NCI-H774 (cell line): ENCODE measurements around the gene GLI2.

Experiments used
- DNase-seq: peaks from one replicate; lab custom pipeline; 2025; lab: John Stamatoyannopoulos, UW

Gene GLI2

DNA sequence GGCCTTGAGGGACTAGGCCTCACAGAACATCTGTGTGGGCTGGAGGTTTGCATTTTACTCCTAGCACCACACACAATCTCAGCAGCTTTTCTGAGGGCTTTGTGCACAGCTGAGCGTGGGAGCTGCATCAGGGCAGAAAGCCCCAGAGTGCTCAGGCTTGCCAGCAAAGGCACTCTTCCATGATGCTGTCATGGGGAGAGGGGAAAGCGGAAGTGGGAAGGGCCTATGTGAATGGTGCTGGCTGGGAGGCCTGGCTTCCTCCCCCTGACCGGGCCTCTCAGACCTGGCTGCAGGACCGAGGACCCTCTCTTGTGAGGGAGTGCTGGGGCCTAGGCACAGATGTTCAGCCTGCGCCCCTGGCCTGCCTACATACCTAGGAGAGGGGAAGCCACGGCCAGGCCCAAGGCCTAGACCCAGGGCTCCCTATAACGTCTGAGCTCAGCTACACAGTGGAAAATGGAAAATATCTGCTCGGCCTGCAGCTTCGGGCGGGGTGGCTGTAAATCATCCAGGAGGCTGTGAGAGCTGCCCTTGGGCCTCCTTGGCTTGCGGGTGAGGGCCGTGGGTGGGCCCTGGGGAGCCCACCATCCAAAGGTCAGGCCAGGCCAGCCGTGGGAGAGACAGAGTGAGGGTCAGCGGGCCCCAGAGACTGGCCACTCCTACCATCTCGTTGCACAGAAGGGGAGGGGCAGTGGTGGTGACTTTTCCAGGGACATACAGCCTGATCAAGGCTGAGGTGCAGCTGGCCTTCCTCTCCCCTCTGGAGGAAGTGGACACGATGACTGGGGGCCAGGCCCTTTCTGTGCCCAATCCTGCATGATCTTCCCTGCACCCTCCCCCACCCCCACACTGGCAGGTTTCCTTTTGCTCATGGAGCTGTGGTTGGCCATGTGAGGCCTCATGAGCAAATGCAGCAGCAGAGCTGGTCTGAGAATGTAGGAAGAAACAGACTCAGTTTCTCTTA lies 22.8 kb downstream of the GLI2 start:
- no peak for DNase-seq

DNA sequence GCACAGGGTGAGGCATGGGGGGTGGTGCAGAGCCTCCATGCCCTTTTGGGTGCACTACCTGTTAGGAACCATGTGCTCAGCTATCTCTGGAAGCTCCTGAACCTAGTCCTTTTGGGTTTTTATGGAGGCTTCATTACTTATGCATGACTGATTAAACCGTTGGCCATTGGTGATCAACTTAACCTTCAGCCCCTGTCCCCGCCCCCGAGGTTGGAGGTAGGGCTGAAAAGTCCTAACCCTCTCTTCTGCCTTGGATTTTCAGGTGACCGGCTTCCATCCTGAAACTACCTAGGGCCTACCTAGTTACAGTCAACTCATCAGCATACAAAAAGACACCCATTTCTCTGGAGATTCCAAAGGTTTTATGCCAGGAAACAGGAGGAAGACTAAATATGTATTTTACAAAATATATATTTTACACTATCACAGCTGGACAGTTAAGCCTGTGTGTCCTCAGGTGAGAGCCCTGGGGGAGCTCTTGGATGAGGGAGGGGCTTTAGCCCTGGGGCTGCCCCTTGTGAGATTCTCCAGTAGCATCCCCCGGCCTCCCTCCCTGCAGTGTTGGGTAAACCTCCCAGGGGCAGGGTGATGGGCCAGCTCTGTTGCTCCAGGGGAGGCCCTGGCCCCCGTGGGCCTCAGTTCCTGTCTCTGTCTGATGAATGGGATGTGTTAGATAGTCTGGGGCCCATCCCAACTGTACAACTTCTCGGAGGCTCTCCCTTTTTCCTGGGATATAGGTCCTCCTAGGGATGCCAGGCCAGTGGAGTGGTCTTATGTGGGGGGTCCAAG lies 24.1 kb downstream of the GLI2 start:
- DNase-seq: no peak

DNA sequence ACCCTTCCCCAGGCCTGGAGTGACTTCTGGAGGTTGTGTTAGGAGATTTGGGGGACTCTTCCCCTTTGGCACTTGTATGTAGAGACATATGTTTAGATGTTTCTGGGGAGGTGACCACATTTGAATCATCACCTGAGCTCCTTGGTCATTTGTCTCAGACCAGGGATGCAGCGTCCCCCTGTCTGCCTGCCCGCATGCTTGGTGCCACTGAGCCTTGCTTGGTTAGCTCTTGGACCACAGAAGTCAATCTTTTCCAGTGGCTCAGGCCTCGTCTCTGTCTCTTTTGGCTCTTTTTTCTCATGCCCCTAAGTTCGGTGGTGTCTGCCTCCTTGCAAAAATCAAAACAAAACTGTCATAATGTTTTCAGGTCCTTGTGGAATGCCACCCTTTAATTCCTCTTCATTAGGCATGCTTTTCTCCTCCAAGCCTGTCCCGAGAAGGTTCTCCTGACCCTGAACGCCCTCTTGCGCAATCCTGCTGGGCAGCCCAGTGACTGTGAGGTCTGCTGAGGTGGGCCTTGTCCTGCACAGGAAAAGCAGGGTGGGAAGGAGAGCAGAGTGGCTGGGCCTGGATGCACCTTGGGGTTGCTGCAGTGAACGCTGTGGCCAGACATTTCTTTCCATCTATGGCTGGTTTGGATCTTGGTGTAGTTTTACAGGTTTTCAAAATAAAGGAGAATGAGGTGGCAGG lies 24.9 kb downstream of the GLI2 start:
- DNase-seq: no peak

- DNase-seq: no peak
Measured at GRCh38 chr2:120761164-120761861, 25.6 kb downstream of the GLI2 start.

- DNase-seq: no peak
Measured at GRCh38 chr2:120761911-120762310, 26.2 kb downstream of the GLI2 start.

DNA sequence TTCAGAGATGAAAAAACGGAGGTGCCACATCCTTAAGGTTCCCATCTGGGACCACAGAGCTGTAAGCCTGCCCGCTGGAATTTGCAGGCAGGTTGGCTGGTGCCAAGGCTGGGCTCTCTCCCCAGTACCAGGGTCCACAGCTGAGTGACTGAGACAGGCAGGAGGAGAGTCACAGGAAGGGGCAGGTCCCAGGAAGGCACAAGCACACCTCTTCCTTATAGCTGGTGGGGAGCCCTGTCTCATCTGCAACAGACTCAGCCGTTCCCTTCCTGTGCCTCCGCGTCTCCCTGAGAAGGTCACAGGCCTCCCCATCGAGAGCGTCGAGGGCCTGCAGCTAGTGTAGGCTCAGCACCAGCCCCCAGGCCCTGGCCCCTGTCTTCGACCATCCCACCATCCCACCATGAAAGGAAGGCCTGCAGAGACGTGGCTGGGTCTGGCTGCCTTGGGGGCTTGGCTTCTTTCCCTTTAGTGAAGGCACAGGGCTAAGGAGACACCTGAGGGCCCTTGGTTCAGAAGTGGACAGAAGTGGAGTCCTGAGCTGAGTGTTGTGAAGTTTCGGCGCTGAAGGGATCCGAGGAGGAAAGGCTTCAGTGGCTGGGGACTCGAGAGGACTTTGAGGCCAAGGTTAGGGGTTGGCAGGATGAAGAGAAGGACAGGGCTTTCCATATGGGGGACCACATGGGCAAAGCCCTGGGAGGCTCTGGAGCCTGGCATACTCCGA lies 26.8 kb downstream of the GLI2 start:
- no peak for DNase-seq

GRCh38 chr2:120763508-120763907 lies 27.8 kb downstream of the GLI2 start:
- DNase-seq: no peak

DNA sequence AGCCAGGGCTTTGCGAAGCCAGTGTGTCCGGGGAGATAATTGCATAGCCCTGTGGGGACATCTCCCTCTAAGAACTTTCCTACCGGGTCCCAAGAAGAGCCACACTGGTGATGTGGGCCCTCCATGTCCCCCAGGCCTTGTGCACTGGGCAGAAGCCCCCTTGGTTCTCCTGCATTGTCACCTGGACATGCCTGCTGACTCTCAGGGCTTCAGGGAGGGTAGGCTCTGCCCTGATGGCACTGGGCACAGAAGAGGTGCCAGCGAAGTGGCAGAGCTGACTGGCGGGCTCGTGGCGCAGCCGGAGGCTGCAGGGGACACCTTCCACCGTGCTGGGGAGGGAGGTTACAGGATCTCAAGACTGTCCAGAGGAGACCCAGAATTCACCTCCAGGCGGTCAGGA lies 28.3 kb downstream of the GLI2 start:
- DNase-seq: no peak

GRCh38 chr2:120764492-120764891 lies 28.8 kb downstream of the GLI2 start:
- no peak for DNase-seq

DNA sequence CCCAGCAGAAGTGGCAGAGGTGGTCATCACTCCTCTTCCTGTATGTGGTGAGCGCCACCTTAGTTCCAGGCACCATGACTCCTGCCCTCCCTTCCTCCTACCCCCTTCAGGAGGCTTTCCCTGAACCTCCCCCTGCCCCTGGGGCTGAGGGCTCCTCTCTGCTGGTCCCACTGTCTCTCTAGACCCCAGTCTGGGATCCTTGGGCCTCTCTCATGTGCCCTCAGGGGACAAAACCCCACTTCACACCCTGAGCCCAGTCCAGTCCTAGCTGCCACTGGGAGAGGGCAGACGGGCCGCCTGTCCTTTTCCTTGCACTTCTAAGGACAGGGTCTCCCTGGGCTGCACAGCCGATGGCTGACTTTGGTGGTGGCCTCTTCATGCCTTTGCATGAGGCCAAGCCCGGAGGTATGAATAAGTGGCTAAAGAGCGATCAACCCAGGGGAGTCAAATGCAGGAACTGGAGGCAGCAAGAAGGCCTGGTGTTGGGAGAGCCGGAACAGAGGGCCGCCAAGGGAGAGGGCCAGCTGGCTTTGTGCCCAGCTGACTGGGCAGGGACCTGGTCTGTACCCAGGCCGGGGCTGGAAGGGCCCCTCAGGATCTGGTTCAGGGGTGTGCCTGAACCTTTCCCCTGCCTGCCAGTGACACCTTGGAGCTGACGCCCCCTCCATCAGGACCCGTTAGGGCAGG lies 29.5 kb downstream of the GLI2 start:
- DNase-seq: no peak

DNA sequence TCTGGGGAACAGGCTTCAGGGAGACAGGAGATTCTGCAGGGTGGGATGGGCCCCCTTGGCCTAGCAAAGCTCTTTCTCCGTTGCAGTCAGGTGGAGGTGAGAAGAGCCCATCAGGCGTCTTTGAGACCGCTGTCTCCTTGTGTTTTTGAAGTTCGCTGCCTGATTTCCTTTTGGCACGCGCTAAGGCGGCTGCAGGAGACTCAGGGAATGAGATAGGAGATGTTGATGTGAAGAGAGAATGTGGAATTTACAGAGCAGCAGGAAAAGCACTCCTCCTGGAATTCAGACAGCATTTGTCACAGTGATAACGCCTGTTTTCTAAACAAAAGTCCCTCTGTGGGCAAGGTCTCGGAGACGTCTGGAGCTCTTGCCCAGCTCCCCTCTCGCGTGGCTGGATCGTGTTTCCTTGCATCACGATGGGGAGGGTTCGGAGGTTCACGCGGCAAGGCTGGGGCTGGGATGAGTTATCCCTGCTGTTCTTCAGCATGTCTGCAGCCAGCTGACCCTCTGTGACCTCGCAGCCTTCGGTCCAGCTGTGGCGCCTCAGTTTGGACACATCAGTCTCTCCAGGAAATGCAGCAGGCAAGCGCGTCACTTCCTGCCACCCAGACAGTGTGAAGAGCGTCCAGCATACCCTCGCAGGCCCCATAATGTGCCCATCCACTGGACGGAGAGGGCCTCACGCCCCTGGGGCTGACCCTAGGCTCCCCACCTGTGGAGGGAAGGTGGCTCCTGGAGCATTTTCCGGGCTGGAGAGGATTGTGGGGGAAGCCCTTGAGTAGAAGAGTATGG lies 30.2 kb downstream of the GLI2 start:
- DNase-seq: no peak

- no peak for DNase-seq
Measured at GRCh38 chr2:120766470-120767351, 31.0 kb downstream of the GLI2 start.

DNA sequence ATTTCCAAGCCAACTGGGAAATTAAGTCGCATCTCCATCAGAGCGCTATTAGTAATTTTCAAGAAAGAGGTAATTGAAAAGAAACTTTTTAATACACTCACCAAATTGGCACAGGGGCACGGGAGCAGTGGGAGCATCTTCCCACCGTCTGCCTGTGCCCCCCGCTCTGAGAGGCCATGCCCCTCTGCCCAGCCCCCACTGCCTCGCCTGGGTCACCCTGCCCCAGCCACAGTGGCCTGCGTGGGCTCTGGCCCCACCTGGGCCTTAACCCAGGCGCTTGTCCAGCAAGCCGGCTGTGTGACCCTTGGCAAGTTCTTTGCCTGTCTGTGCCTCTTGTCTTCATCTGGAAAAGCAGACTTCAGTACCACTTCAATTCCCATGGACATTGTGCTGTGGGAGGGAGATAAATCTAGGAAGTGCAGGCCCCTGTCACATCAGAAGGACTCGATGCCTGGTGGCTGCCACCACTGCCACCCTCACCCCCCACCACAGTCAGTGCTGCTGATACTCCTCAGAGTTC lies 31.9 kb downstream of the GLI2 start:
- DNase-seq: no peak

DNA sequence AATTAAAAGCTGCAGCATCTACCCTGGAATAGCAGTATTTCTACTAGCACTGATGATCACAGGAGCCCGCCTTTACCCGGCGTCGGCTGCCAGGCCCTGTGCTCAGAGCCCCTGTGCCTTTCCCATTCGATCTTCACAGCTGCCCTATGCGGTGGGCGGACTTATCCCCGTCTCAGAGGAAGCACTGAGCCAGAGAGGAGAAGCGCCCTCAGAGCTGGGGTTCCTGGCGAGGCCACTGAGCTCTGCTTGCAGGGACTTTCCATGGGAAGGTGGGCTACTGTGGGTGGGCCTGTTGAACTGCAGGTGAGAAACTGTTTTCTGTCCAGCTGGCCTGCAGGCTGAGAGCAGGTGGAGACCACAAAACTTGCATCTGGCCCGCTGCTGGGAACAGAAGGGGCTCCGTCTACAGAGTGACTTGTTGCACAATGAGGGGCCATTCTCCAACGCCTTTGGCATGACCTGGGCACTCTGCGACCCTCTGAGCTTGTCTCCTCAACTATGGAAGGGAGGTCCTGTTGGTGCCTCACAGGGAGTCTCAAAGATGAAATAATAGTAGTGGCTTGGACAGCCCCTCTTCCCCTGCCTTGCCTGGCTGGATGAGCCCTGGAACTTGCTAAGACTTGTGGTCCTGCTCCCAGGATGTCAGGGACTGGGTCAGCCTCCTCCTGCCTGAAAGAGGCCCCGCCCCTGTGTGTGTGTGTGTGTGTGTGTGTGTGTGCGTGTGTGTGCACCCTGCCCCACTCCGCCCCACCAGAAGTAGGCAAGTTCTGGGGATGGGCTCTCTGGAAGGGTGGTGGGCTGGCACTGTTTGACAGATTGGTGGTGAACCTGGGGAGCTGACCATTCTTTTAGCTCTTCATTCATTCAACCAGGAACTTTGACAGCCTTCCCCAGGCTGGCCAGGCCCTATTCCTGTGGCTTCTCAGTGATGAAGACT lies 32.7 kb downstream of the GLI2 start:
- DNase-seq: no peak

DNA sequence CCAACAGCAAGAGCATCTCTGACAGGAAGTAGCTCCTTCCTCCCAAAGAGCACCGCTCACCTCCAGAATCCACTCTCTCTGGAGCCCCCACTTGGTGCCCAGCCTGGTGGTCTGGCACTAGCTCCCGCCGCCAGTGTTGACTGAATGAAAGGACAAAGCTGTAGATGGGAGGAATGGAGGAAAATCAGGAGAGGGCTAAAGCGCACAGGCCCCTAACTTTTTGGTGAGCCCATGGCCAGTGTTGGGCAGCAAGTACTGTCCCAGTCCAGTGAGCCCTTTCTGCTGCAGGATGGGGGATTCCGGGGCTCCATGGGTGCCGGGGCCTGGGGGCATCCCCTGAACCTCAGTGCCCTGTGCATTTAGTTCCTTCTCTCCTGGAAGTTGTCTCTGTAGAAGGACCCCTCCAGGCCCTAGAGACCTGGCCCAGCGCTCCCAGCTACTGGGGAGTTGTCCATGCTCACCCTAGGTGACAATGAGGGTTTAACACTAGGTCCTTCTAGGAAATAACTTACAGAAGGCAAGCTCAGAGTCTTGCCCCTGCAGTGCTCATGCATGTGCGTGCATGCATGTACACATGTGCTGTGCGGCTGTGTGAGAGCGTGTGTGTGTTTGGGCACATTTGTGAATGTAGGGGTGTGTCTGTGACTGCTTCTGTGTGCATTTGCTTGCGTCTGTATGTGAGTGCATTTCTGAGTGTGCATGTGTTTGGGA lies 33.6 kb downstream of the GLI2 start:
- no peak for DNase-seq

- DNase-seq: no peak
Measured at GRCh38 chr2:120769787-120770120, 34.1 kb downstream of the GLI2 start.

- no peak for DNase-seq
Measured at GRCh38 chr2:120770176-120770575, 34.5 kb downstream of the GLI2 start.
